ENCODE data around the gene PCNX2. TPM values are rescaled to one million over a fixed set of nuclear protein-coding genes. Genes with fewer than 3 reads are reported as not detected.

The PCNX2 gene
- total RNA-seq, 1 experiment from 2014 or later = 15.3 TPM

- TF ChIP-seq ATF3 (IDR thresholded peaks at IDR 0.05) (no peak), SIN3A (IDR thresholded peaks at IDR 0.05; ENCODE audit: low read depth) (peak; percentile 53), TCF7L2 (IDR thresholded peaks at IDR 0.05; ENCODE audit: borderline replicate concordance, extremely low read depth, insufficient read depth, insufficient read length) (peak; percentile 73), POLR2AphosphoS5 (IDR thresholded peaks at IDR 0.05; ENCODE audit: low read depth, low read length) (peak; percentile 71), EGR1 (IDR thresholded peaks at IDR 0.05; ENCODE audit: low read depth) (no peak), POLR2A (IDR thresholded peaks at IDR 0.05; ENCODE audit: borderline replicate concordance, extremely low read depth, insufficient read depth, insufficient read length) (peak; percentile 54)
- TF ChIP-seq, protein P1, sequence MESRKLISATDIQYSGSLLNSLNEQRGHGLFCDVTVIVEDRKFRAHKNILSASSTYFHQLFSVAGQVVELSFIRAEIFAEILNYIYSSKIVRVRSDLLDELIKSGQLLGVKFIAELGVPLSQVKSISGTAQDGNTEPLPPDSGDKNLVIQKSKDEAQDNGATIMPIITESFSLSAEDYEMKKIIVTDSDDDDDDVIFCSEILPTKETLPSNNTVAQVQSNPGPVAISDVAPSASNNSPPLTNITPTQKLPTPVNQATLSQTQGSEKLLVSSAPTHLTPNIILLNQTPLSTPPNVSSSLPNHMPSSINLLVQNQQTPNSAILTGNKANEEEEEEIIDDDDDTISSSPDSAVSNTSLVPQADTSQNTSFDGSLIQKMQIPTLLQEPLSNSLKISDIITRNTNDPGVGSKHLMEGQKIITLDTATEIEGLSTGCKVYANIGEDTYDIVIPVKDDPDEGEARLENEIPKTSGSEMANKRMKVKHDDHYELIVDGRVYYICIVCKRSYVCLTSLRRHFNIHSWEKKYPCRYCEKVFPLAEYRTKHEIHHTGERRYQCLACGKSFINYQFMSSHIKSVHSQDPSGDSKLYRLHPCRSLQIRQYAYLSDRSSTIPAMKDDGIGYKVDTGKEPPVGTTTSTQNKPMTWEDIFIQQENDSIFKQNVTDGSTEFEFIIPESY (IDR thresholded peaks at IDR 0.05; ENCODE audit: extremely low read depth, insufficient replicate concordance, low read length) = no peak
Measured at GRCh38 chr1:233295237-233295974, at the start of gene PCNX2 (continued).

GRCh38 chr1:233343262-233343661 is 47.7 kb upstream of the PCNX2 start:
- Histone ChIP-seq H2AFZ (ENCODE audit: low read depth, low read length, poor library complexity, severe bottlenecking) (no peak overlapping the region), H3K27me3 (ENCODE audit: insufficient read depth, low read length) (no peaks in the 10 kb centered on the region), H3K9me3 (ENCODE audit: control insufficient read depth in 1 of 2, insufficient read depth in 1 of 2, low read depth in 1 of 2, low read length in 2 of 2) (no peaks in the 10 kb centered on the region), H3K9me2 (ENCODE audit: insufficient read depth) (no peaks in the 10 kb centered on the region), H3K4me3 (replicated peaks in 1 of 2; ENCODE audit: low read depth in 1 of 2, low read length in 2 of 2) (no peak overlapping the region), H3K4me2 (ENCODE audit: low read length) (no peak overlapping the region), H3K36me3 (ENCODE audit: control insufficient read depth in 1 of 2, insufficient read depth in 2 of 2, low read length in 2 of 2) (peaks cover 0 to 9% of the 10 kb centered on the region in 2 experiments; a peak in 1 of 4 replicates), H4K20me1 (ENCODE audit: insufficient read depth) (peaks cover 12% of the 10 kb centered on the region; the same call in 1 of the 2 replicates), H3K9ac (ENCODE audit: low read length) (no peak overlapping the region), H3K79me2 (ENCODE audit: insufficient read depth, low read length) (peaks cover 74% of the 10 kb centered on the region), H3K27ac (ENCODE audit: low read depth, low read length) (no peak overlapping the region), H3K4me1 (ENCODE audit: control insufficient read depth in 1 of 2, insufficient read depth in 2 of 2, low read length in 2 of 2) (peaks cover 4 to 20% of the 10 kb centered on the region in 2 experiments; a peak in 2 of 4 replicates)
- ChIA-PET POLR2A (no interaction called here), CTCF (interaction anchor here (1.5 kb wide), 1 partner anchor 21 kb away, joined by 3 read pairs; no protein-coding TSS in a partner anchor), RAD21 (ENCODE audit: low non-redundant PET in 1 of 2, low total read pairs in 2 of 2, uncharacterized antibody in 2 of 2, unreplicated experiment in 2 of 2) (no interaction called here)
- intact Hi-C loops (cut with micrococcal nuclease) = no loop called here
- TF ChIP-seq EZH2 (IDR thresholded peaks at IDR 0.05) (no peak), ATF3 (IDR thresholded peaks at IDR 0.05) (no peak), YY1 (IDR thresholded peaks at IDR 0.05; ENCODE audit: extremely low read depth, insufficient replicate concordance, low read depth, low read length) (no peak), POLR2A (IDR thresholded peaks at IDR 0.05; ENCODE audit: borderline replicate concordance, extremely low read depth, insufficient read depth, insufficient read length) (no peak)
- BruUV-seq (replicated peaks) = no TSS peak
- no peak for ATAC-seq
- no peak for DNase-seq (ENCODE audit: low read depth, low spot score)

Data from HCT116 (cell line).